Endodermal cell (in vitro differentiated cells): ENCODE results near the gene AP1G2. TPM values are rescaled to one million over a fixed set of nuclear protein-coding genes. Genes with fewer than 3 reads are reported as not detected.
A peak's percentile ranks its signal among the peaks of the same experiment; 100 is the strongest.

Source experiments
- DNase-seq: peaks from one replicate; pipeline ENCODE4 v3.0.0-alpha.2; 2017
- H3K27ac ChIP-seq: 2 replicates; pipeline ENCODE4 v1.5.1; 2013; ENCODE audit warnings: mild to moderate bottlenecking, low read depth, low read length, moderate library complexity
- H3K27me3 ChIP-seq: 2 replicates; pipeline ENCODE4 v1.6.1; 2013; ENCODE audit warnings: mild to moderate bottlenecking, low read length, moderate library complexity; ENCODE audit not compliant: insufficient read depth, control insufficient read depth, poor library complexity, severe bottlenecking
- H3K36me3 ChIP-seq: 2 replicates; pipeline ENCODE4 v1.7.0; 2013; ENCODE audit warnings: mild to moderate bottlenecking, low read length, moderate library complexity; ENCODE audit not compliant: control insufficient read depth, insufficient read depth
- H3K4me1 ChIP-seq: one replicate; pipeline ENCODE4 v1.7.0; 2013; ENCODE audit warnings: low read length; ENCODE audit not compliant: control insufficient read depth, insufficient read depth
- H3K4me3 ChIP-seq: 2 replicates; pipeline ENCODE4 v1.5.1; 2013; ENCODE audit warnings: mild to moderate bottlenecking, low read length, moderate library complexity
- H3K9ac ChIP-seq: 2 replicates; pipeline ENCODE4 v1.6.1; 2013; ENCODE audit warnings: mild to moderate bottlenecking, low read length, moderate library complexity; ENCODE audit not compliant: poor library complexity, severe bottlenecking; ENCODE audit errors: extremely low read depth
- H3K9me3 ChIP-seq: 2 replicates; pipeline ENCODE4 v1.6.1; 2013; ENCODE audit warnings: mild to moderate bottlenecking, low read length, moderate library complexity; ENCODE audit not compliant: control insufficient read depth
- H3K27ac Mint-ChIP-seq: 2 replicates; pipeline ENCODE4 v1.8.0; 2020; ENCODE audit warnings: mixed read lengths
- H3K27me3 Mint-ChIP-seq: 2 replicates; pipeline ENCODE4 v1.8.0; 2021; ENCODE audit warnings: mild to moderate bottlenecking, mixed read lengths; ENCODE audit not compliant: insufficient read depth
- H3K36me3 Mint-ChIP-seq: 2 replicates; pipeline ENCODE4 v1.8.0; 2020; ENCODE audit warnings: low read depth, mixed read lengths
- H3K4me1 Mint-ChIP-seq: 2 replicates; pipeline ENCODE4 v1.8.0; 2020; ENCODE audit warnings: mixed read lengths
- H3K4me3 Mint-ChIP-seq: 2 replicates; pipeline ENCODE4 v1.8.0; 2020; ENCODE audit warnings: mild to moderate bottlenecking, moderate library complexity, mixed read lengths
- H3K9me3 Mint-ChIP-seq: 2 replicates; pipeline ENCODE4 v1.8.0; 2020; ENCODE audit warnings: mild to moderate bottlenecking, mixed read lengths
- CTCF ChIP-seq: fragments of 200-600 bp; sonication (generic); conservative IDR thresholded peaks from 2 replicates; pipeline ENCODE4 v1.5.0; 2021; ENCODE audit warnings: antibody characterized with exemption, mild to moderate bottlenecking
- WGBS, 2 experiments: methylation state at CpG; one replicate each; pipeline versions ENCODE4 v1.1.5 to v1.1.7; 2013; ENCODE audit warnings: missing lambda C conversion rate in 2 of 2, mixed read lengths in 1 of 2; ENCODE audit not compliant: insufficient coverage in 1 of 2, insufficient read length in 1 of 2; 5-methylcytosine and 5-hydroxymethylcytosine counted together
- total RNA-seq, 2 donors: library from RNA; stranded (reverse); fragmentation: NEBNext Ultra II Directional in 1 of 2; extraction: Animal tissue kit (Norgen Biotek cat#: 25700) in 1 of 2; gene quantifications; 2 replicates in 1 of 2; 3 replicates in 1 of 2; pipeline ENCODE4 v1.2.1, GENCODE V29; 2021

The AP1G2 gene
- total RNA-seq, 2 donors from 2014 or later, result 203 to 209 TPM

- H3K27me3 Mint-ChIP-seq, result peaks cover 56% of the 10 kb centered on the region
- DNase-seq, result peak; percentile 36
- H3K9me3 Mint-ChIP-seq, result no peaks in the 10 kb centered on the region
- H3K9ac ChIP-seq, result no peak overlapping the region
- H3K4me1 ChIP-seq, result peaks cover 11% of the 10 kb centered on the region
- H3K36me3 ChIP-seq, result no peaks in the 10 kb centered on the region
- no peak for TF ChIP-seq CTCF
- no peak overlapping the region for H3K4me3 Mint-ChIP-seq
- H3K4me3 ChIP-seq, result no peak overlapping the region
- no peaks in the 10 kb centered on the region for H3K36me3 Mint-ChIP-seq
- WGBS, 2 experiments, result 62 to 87% methylated on average over 3 to 4 of the region's 4 CpGs
- no peak overlapping the region for H3K27ac Mint-ChIP-seq
- no peaks in the 10 kb centered on the region for H3K9me3 ChIP-seq
- peaks cover 32% of the 10 kb centered on the region for H3K27me3 ChIP-seq
- no peak overlapping the region for H3K27ac ChIP-seq
- H3K4me1 Mint-ChIP-seq, result peaks cover 28% of the 10 kb centered on the region
These were observed 5.2 kb upstream of the AP1G2 start for GRCh38 chr14:23572836-23573235.

GRCh38 chr14:23572524-23572828 lies 4.9 kb upstream of the AP1G2 start:
- no peaks in the 10 kb centered on the region for H3K36me3 Mint-ChIP-seq
- peaks cover 52% of the 10 kb centered on the region for H3K27me3 Mint-ChIP-seq
- Histone ChIP-seq H3K9ac (no peak overlapping the region), H3K27me3 (peaks cover 28% of the 10 kb centered on the region), H3K9me3 (no peaks in the 10 kb centered on the region), H3K4me3 (no peak overlapping the region), H3K4me1 (peaks cover 11% of the 10 kb centered on the region), H3K27ac (no peak overlapping the region), H3K36me3 (no peaks in the 10 kb centered on the region)
- H3K4me3 Mint-ChIP-seq, result no peak overlapping the region
- peaks cover 28% of the 10 kb centered on the region for H3K4me1 Mint-ChIP-seq
- 86 to 100% methylated on average over 3 to 4 of the region's 4 CpGs for WGBS, 2 experiments
- H3K27ac Mint-ChIP-seq, result no peak overlapping the region
- no peak for DNase-seq
- TF ChIP-seq CTCF, result no peak
- H3K9me3 Mint-ChIP-seq, result no peaks in the 10 kb centered on the region

GRCh38 chr14:23571701-23572523 lies 4.3 kb upstream of the AP1G2 start:
- no peak for TF ChIP-seq CTCF
- H3K27ac Mint-ChIP-seq, result no peak overlapping the region
- H3K9me3 Mint-ChIP-seq, result no peaks in the 10 kb centered on the region

More at GRCh38 chr14:23571701-23572523, 4.3 kb upstream of the AP1G2 start:
- DNase-seq, result peak; percentile 46
- Mint-ChIP-seq H3K36me3 (no peaks in the 10 kb centered on the region), H3K27me3 (peaks cover 47% of the 10 kb centered on the region), H3K4me1 (peaks cover 28% of the 10 kb centered on the region), H3K4me3 (no peak overlapping the region)
- WGBS, 2 experiments, result 82 to 88% methylated on average over 12 to 14 of the region's 14 CpGs
- Histone ChIP-seq H3K9ac (no peak overlapping the region), H3K36me3 (no peaks in the 10 kb centered on the region), H3K27me3 (peaks cover 23% of the 10 kb centered on the region), H3K4me1 (peaks cover 11% of the 10 kb centered on the region), H3K27ac (no peak overlapping the region), H3K4me3 (no peak overlapping the region), H3K9me3 (no peaks in the 10 kb centered on the region)
